ENCODE results near the gene PHACTR3.

The PHACTR3 gene

GRCh38 chr20:59647271-59647670 is 42.9 kb downstream of the PHACTR3 start:
- no peak overlapping the region for H2AFZ ChIP-seq (ENCODE audit: low read length)
- H3K79me2 ChIP-seq (ENCODE audit: insufficient read depth, low read length) = no peaks in the 10 kb centered on the region
- no peaks in the 10 kb centered on the region for H3K9me3 ChIP-seq (ENCODE audit: low read length)
- no peaks in the 10 kb centered on the region for H4K20me1 ChIP-seq (ENCODE audit: insufficient read depth, low read length)
- no peak overlapping the region for H3K9ac ChIP-seq (ENCODE audit: low read length)
- 0 out of 2 replicates have a peak, but pooled peaks cover 4% of the 10 kb centered on the region for H3K27me3 ChIP-seq (ENCODE audit: insufficient read depth, low read length)
- H3K36me3 ChIP-seq (ENCODE audit: insufficient read depth, low read length) = no peaks in the 10 kb centered on the region
- no peak overlapping the region for H3K4me2 ChIP-seq (ENCODE audit: low read length)
- H3K4me1 ChIP-seq (ENCODE audit: insufficient read depth, low read length, severe bottlenecking) = no peaks in the 10 kb centered on the region
- no peaks in the 10 kb centered on the region for H3F3A ChIP-seq (ENCODE audit: insufficient read depth, low read length)
- TF ChIP-seq EZH2 (IDR thresholded peaks at IDR 0.05; ENCODE audit: borderline replicate concordance, low read length) = no peak
- no peak for TF ChIP-seq CTCF (IDR thresholded peaks at IDR 0.05; ENCODE audit: low read length)
- H3K9me2 ChIP-seq (ENCODE audit: low read depth, low read length) = no peaks in the 10 kb centered on the region
- no peak overlapping the region for H3K4me3 ChIP-seq (ENCODE audit: low read depth, low read length, poor library complexity, severe bottlenecking)
- H3K27ac ChIP-seq (ENCODE audit: low read depth, low read length, poor library complexity, severe bottlenecking) = no peak overlapping the region

- Histone ChIP-seq H4K20me1 (ENCODE audit: insufficient read depth, low read length) (no peaks in the 10 kb centered on the region), H3K27me3 (ENCODE audit: insufficient read depth, low read length) (0 out of 2 replicates have a peak, but pooled peaks cover 4% of the 10 kb centered on the region), H3K4me2 (ENCODE audit: low read length) (no peak overlapping the region), H3K9me2 (ENCODE audit: low read depth, low read length) (no peaks in the 10 kb centered on the region), H3K9ac (ENCODE audit: low read length) (no peak overlapping the region), H3K36me3 (ENCODE audit: insufficient read depth, low read length) (no peaks in the 10 kb centered on the region), H3K79me2 (ENCODE audit: insufficient read depth, low read length) (no peaks in the 10 kb centered on the region), H3F3A (ENCODE audit: insufficient read depth, low read length) (no peaks in the 10 kb centered on the region), H3K9me3 (ENCODE audit: low read length) (no peaks in the 10 kb centered on the region), H3K4me3 (ENCODE audit: low read depth, low read length, poor library complexity, severe bottlenecking) (no peak overlapping the region), H3K27ac (ENCODE audit: low read depth, low read length, poor library complexity, severe bottlenecking) (no peak overlapping the region), H3K4me1 (ENCODE audit: insufficient read depth, low read length, severe bottlenecking) (no peaks in the 10 kb centered on the region), H2AFZ (ENCODE audit: low read length) (no peak overlapping the region)
- TF ChIP-seq EZH2 (IDR thresholded peaks at IDR 0.05; ENCODE audit: borderline replicate concordance, low read length) (no peak), CTCF (IDR thresholded peaks at IDR 0.05; ENCODE audit: low read length) (no peak)
Observed at GRCh38 chr20:59648466-59649070, 44.2 kb downstream of the PHACTR3 start.

GRCh38 chr20:59650418-59650817 is 46.1 kb downstream of the PHACTR3 start:
- no peak overlapping the region for H3K4me3 ChIP-seq (ENCODE audit: low read depth, low read length, poor library complexity, severe bottlenecking)
- no peak overlapping the region for H3K27ac ChIP-seq (ENCODE audit: low read depth, low read length, poor library complexity, severe bottlenecking)
- no peaks in the 10 kb centered on the region for H3K36me3 ChIP-seq (ENCODE audit: insufficient read depth, low read length)
- H3K4me1 ChIP-seq (ENCODE audit: insufficient read depth, low read length, severe bottlenecking) = no peaks in the 10 kb centered on the region
- no peak overlapping the region for H3K9ac ChIP-seq (ENCODE audit: low read length)
- H3K27me3 ChIP-seq (ENCODE audit: insufficient read depth, low read length) = no peaks in the 10 kb centered on the region
- no peak overlapping the region for H3K4me2 ChIP-seq (ENCODE audit: low read length)
- H3F3A ChIP-seq (ENCODE audit: insufficient read depth, low read length) = no peaks in the 10 kb centered on the region
- no peak overlapping the region for H2AFZ ChIP-seq (ENCODE audit: low read length)
- TF ChIP-seq EZH2 (IDR thresholded peaks at IDR 0.05; ENCODE audit: borderline replicate concordance, low read length) (no peak), CTCF (IDR thresholded peaks at IDR 0.05; ENCODE audit: low read length) (no peak)
- no peaks in the 10 kb centered on the region for H3K9me3 ChIP-seq (ENCODE audit: low read length)
- H3K9me2 ChIP-seq (ENCODE audit: low read depth, low read length) = no peaks in the 10 kb centered on the region
- no peaks in the 10 kb centered on the region for H3K79me2 ChIP-seq (ENCODE audit: insufficient read depth, low read length)
- H4K20me1 ChIP-seq (ENCODE audit: insufficient read depth, low read length) = no peaks in the 10 kb centered on the region

Data from OCI-LY1 (cell line).